Stimulated activated naive B cell treated with anti-CD40 and anti-IgM and Interleukin-4, amounts not matched to agents 10 μg/mL and 1 μg/mL and 100 μg/mL, for 72 hours (primary cell): ENCODE results near the gene SPC24.
"Not testable (repeated sequence)": the region's sequence is repeated elsewhere in the genome, so short reads cannot be mapped to it uniquely, and the experiment has no call there.

Source experiments
- ATAC-seq, 2 donors: fragments of 150-1000 bp; cut with Tn5 transposase; replicated peaks; 2 replicates each; pipeline ENCODE4 v1.10.0; 2021; ENCODE audit warnings: moderate library complexity in 1 of 2
- DNase-seq: peaks from one replicate; pipeline ENCODE4 v3.0.0; 2021
- H3K27ac Mint-ChIP-seq: one replicate; pipeline ENCODE4 v1.8.0; 2022; ENCODE audit warnings: mild to moderate bottlenecking, mixed read lengths
- H3K27me3 Mint-ChIP-seq, 2 donors: one replicate each; pipeline ENCODE4 v1.8.0; 2022; ENCODE audit warnings: mixed read lengths in 2 of 2
- H3K36me3 Mint-ChIP-seq, 2 donors: one replicate each; pipeline ENCODE4 v1.8.0; 2022; ENCODE audit warnings: mixed read lengths in 2 of 2, mild to moderate bottlenecking in 1 of 2
- H3K4me1 Mint-ChIP-seq, 2 donors: one replicate each; pipeline ENCODE4 v1.8.0; 2022; ENCODE audit warnings: mixed read lengths in 2 of 2, mild to moderate bottlenecking in 1 of 2
- H3K4me3 Mint-ChIP-seq, 2 donors: one replicate each; pipeline ENCODE4 v1.8.0; 2022; ENCODE audit warnings: mild to moderate bottlenecking in 2 of 2, mixed read lengths in 2 of 2, moderate library complexity in 1 of 2
- H3K9me3 Mint-ChIP-seq, 2 donors: one replicate each; pipeline ENCODE4 v1.8.0; 2022; ENCODE audit warnings: mixed read lengths in 2 of 2, mild to moderate bottlenecking in 1 of 2

SPC24 gene

GRCh38 chr19:11113140-11113708, 42.4 kb downstream of the SPC24 start:
- no peaks in the 10 kb centered on the region for H3K9me3 Mint-ChIP-seq
- H3K27me3 Mint-ChIP-seq, result peaks cover 7 to 10% of the 10 kb centered on the region in 2 donors
- peaks cover 76 to 77% of the 10 kb centered on the region in 2 donors for H3K36me3 Mint-ChIP-seq
- ATAC-seq, result no peak
- no peak overlapping the region for H3K27ac Mint-ChIP-seq
- no peak for DNase-seq
- peaks cover 2 to 8% of the 10 kb centered on the region in 2 donors for H3K4me1 Mint-ChIP-seq
- no peak overlapping the region for H3K4me3 Mint-ChIP-seq

DNA sequence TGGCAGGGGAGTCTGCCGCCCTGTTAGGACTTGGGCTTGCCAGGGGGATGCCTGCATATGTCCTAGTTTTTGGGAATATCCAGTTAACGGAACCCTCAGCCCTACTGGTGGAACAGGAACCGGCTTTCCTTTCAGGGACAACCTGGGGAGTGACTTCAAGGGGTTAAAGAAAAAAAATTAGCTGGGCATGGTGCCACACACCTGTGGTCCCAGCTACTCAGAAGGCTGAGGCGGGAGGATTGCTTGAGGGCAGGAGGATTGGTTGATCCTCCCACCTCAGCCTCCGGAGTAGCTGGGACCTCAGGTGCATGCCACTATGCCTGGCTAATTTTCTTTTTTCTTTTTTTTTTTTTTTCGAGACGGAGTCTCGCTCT, 43.8 kb downstream of the SPC24 start:
- ATAC-seq, result no peak
- peaks cover 69 to 72% of the 10 kb centered on the region in 2 donors for H3K36me3 Mint-ChIP-seq
- no peak overlapping the region for H3K27ac Mint-ChIP-seq
- peaks cover 2 to 8% of the 10 kb centered on the region in 2 donors for H3K4me1 Mint-ChIP-seq
- DNase-seq, result no peak
- H3K9me3 Mint-ChIP-seq, result no peaks in the 10 kb centered on the region
- no peak overlapping the region for H3K4me3 Mint-ChIP-seq
- H3K27me3 Mint-ChIP-seq, result peaks cover 7 to 10% of the 10 kb centered on the region in 2 donors

DNA sequence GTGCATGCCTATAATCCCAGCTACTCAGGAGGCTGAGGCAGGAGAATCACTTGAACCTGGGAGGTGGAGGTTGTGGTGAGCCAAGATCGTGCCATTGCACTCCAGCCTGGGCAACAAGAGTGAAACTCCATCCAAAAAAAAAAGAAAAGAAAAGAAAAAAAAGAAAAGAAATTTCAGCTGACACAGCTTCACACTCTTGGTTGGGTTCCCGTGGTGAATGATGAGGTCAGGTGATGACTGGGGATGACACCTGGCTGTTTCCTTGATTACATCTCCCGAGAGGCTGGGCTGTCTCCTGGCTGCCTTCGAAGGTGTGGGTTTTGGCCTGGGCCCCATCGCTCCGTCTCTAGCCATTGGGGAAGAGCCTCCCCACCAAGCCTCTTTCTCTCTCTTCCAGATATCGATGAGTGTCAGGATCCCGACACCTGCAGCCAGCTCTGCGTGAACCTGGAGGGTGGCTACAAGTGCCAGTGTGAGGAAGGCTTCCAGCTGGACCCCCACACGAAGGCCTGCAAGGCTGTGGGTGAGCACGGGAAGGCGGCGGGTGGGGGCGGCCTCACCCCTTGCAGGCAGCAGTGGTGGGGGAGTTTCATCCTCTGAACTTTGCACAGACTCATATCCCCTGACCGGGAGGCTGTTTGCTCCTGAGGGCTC, 44.3 kb downstream of the SPC24 start:
- Mint-ChIP-seq H3K4me3 (no peak overlapping the region), H3K27me3 (peaks cover 7 to 10% of the 10 kb centered on the region in 2 donors), H3K27ac (no peak overlapping the region), H3K36me3 (peaks cover 69 to 71% of the 10 kb centered on the region in 2 donors), H3K9me3 (no peaks in the 10 kb centered on the region), H3K4me1 (peaks cover 2 to 8% of the 10 kb centered on the region in 2 donors)
- ATAC-seq (no peak), DNase-seq (no peak)

GRCh38 chr19:11108746-11109145, 46.8 kb downstream of the SPC24 start:
- H3K36me3 Mint-ChIP-seq, result peaks cover 72 to 73% of the 10 kb centered on the region in 2 donors

GRCh38 chr19:11106477-11106876, 49.1 kb downstream of the SPC24 start:
- H3K9me3 Mint-ChIP-seq, result no peaks in the 10 kb centered on the region
- H3K27ac Mint-ChIP-seq, result no peak overlapping the region
- no peaks in the 10 kb centered on the region for H3K4me1 Mint-ChIP-seq
- H3K27me3 Mint-ChIP-seq, result peaks cover 0 to 4% of the 10 kb centered on the region in 2 donors
- DNase-seq, result no peak
- H3K36me3 Mint-ChIP-seq, result peaks cover 80 to 82% of the 10 kb centered on the region in 2 donors
- ATAC-seq, result no peak
- H3K4me3 Mint-ChIP-seq, result no peak overlapping the region

More at GRCh38 chr19:11108746-11109145, 46.8 kb downstream of the SPC24 start:
- H3K4me3 Mint-ChIP-seq, result no peak overlapping the region
- DNase-seq (no peak), ATAC-seq (no peak)
- no peak overlapping the region for H3K27ac Mint-ChIP-seq
- peaks cover 2 to 8% of the 10 kb centered on the region in 2 donors for H3K4me1 Mint-ChIP-seq
- H3K9me3 Mint-ChIP-seq, result no peaks in the 10 kb centered on the region
- peaks cover 7 to 10% of the 10 kb centered on the region in 2 donors for H3K27me3 Mint-ChIP-seq

DNA sequence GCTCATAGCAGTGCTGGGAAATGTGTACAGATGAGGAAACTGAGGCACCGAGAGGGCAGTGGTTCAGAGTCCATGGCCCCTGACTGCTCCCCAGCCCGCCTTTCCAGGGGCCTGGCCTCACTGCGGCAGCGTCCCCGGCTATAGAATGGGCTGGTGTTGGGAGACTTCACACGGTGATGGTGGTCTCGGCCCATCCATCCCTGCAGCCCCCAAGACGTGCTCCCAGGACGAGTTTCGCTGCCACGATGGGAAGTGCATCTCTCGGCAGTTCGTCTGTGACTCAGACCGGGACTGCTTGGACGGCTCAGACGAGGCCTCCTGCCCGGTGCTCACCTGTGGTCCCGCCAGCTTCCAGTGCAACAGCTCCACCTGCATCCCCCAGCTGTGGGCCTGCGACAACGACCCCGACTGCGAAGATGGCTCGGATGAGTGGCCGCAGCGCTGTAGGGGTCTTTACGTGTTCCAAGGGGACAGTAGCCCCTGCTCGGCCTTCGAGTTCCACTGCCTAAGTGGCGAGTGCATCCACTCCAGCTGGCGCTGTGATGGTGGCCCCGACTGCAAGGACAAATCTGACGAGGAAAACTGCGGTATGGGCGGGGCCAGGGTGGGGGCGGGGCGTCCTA, 50.5 kb downstream of the SPC24 start:
- H3K4me1 Mint-ChIP-seq, result no peaks in the 10 kb centered on the region
- no peak overlapping the region for H3K4me3 Mint-ChIP-seq
- DNase-seq (no peak), ATAC-seq (no peak)
- H3K36me3 Mint-ChIP-seq, result peaks cover 77 to 78% of the 10 kb centered on the region in 2 donors
- no peaks in the 10 kb centered on the region for H3K9me3 Mint-ChIP-seq
- no peak overlapping the region for H3K27ac Mint-ChIP-seq
- H3K27me3 Mint-ChIP-seq, result peaks cover 2 to 5% of the 10 kb centered on the region in 2 donors

DNA sequence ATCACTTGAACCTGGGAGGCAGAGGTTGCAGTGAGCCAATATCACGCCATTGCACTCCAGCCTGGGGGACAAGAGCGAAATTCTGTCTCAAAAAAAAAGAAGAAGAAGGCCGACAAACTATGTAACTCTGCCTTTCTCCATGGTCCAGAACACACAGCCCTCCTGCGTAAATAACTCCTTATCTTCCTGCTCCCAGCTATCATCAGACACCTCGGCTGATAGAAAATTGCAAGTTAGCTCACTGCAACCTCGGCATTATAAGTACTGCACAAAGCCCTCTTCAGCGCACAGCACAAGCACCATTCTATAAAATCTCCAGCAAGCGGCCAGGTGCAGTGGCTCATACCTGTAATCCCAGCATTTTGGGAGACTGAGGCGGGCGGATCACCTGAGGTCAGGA, 51.9 kb downstream of the SPC24 start:
- not testable (repeated sequence) for H3K27me3 Mint-ChIP-seq, H3K9me3 Mint-ChIP-seq, DNase-seq, H3K4me3 Mint-ChIP-seq, H3K27ac Mint-ChIP-seq, H3K4me1 Mint-ChIP-seq, ATAC-seq
- peaks cover 80 to 82% of the 10 kb centered on the region in 2 donors for H3K36me3 Mint-ChIP-seq

DNA sequence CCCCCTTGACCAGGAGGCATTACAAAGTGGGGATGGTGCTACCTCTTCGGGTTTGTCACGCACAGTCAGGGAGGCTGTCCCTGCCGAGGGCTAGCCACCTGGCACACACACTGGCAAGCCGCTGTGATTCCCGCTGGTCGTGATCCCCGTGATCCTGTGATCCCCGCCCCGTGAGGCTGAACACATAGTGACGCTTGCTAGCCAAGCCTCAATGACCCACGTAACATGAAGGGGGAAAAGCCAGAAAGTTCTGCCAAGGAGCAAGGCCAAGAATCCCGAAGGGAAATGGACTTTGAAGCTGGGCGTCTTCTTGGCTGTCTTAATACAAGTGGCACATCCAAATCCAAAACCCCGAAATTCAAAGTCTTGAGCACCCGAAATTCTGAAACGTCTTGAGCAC, 52.6 kb downstream of the SPC24 start:
- Mint-ChIP-seq H3K9me3 (no peaks in the 10 kb centered on the region), H3K36me3 (peaks cover 74 to 76% of the 10 kb centered on the region in 2 donors), H3K4me3 (no peak overlapping the region), H3K4me1 (no peaks in the 10 kb centered on the region), H3K27me3 (peaks cover 4 to 6% of the 10 kb centered on the region in 2 donors), H3K27ac (no peak overlapping the region)
- no peak for DNase-seq
- no peak for ATAC-seq

- peaks cover 73 to 78% of the 10 kb centered on the region in 2 donors for H3K36me3 Mint-ChIP-seq
- ATAC-seq (no peak), DNase-seq (no peak)
- peaks cover 4 to 6% of the 10 kb centered on the region in 2 donors for H3K27me3 Mint-ChIP-seq
- peaks cover 6 to 7% of the 10 kb centered on the region in 2 donors for H3K4me1 Mint-ChIP-seq
- H3K27ac Mint-ChIP-seq, result no peak overlapping the region
- peaks cover 0 to 3% of the 10 kb centered on the region in 2 donors for H3K9me3 Mint-ChIP-seq
- no peak overlapping the region for H3K4me3 Mint-ChIP-seq
These were observed 54.5 kb downstream of the SPC24 start for GRCh38 chr19:11101057-11101456.

DNA sequence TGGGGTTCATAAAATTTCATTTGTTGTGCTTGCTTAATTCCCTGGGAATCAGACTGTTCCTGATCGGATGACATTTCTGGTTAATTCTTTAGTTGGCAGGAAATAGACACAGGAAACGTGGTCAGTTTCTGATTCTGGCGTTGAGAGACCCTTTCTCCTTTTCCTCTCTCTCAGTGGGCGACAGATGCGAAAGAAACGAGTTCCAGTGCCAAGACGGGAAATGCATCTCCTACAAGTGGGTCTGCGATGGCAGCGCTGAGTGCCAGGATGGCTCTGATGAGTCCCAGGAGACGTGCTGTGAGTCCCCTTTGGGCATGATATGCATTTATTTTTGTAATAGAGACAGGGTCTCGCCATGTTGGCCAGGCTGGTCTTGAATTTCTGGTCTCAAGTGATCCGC, 55.5 kb downstream of the SPC24 start:
- H3K4me1 Mint-ChIP-seq, result peaks cover 12 to 18% of the 10 kb centered on the region in 2 donors
- DNase-seq, result no peak
- no peak overlapping the region for H3K27ac Mint-ChIP-seq
- H3K36me3 Mint-ChIP-seq, result peaks cover 69 to 77% of the 10 kb centered on the region in 2 donors
- H3K4me3 Mint-ChIP-seq, result no peak overlapping the region
- peaks cover 0 to 3% of the 10 kb centered on the region in 2 donors for H3K9me3 Mint-ChIP-seq
- ATAC-seq, result no peak
- H3K27me3 Mint-ChIP-seq, result peaks cover 4 to 6% of the 10 kb centered on the region in 2 donors

DNA sequence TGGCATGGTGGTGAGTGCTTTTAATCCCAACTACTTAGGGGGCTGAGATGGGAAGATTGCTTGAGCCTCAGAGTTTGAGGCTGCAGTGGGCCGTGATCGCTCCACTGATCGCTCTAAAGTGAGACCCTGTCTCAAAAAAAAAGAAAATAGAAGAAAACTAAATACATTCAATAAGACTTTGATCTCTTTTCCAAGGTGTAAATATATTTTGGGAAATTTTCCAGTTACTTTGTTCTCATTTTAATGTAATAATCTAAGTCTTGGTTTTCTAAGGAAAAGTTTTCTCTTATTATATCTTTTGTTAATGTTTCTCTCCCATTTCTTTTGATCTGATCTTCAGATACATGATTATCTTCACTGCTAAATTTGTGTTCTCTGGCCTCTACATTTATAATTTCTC, 56.7 kb downstream of the SPC24 start:
- H3K36me3 Mint-ChIP-seq, result peaks cover 67 to 75% of the 10 kb centered on the region in 2 donors
- H3K27me3 Mint-ChIP-seq, result peaks cover 4 to 6% of the 10 kb centered on the region in 2 donors
- no peak for DNase-seq
- no peak for ATAC-seq
- no peak overlapping the region for H3K27ac Mint-ChIP-seq
- no peak overlapping the region for H3K4me3 Mint-ChIP-seq
- H3K9me3 Mint-ChIP-seq, result peaks cover 0 to 3% of the 10 kb centered on the region in 2 donors
- peaks cover 19 to 26% of the 10 kb centered on the region in 2 donors for H3K4me1 Mint-ChIP-seq

GRCh38 chr19:11098327-11098726, 57.3 kb downstream of the SPC24 start:
- peaks cover 4 to 6% of the 10 kb centered on the region in 2 donors for H3K27me3 Mint-ChIP-seq
- ATAC-seq, result no peak
- H3K4me1 Mint-ChIP-seq, result peaks cover 19 to 29% of the 10 kb centered on the region in 2 donors
- no peak for DNase-seq
- peaks cover 64 to 70% of the 10 kb centered on the region in 2 donors for H3K36me3 Mint-ChIP-seq
- H3K9me3 Mint-ChIP-seq, result peaks cover 0 to 3% of the 10 kb centered on the region in 2 donors
- H3K27ac Mint-ChIP-seq, result no peak overlapping the region
- H3K4me3 Mint-ChIP-seq, result no peak overlapping the region

DNA sequence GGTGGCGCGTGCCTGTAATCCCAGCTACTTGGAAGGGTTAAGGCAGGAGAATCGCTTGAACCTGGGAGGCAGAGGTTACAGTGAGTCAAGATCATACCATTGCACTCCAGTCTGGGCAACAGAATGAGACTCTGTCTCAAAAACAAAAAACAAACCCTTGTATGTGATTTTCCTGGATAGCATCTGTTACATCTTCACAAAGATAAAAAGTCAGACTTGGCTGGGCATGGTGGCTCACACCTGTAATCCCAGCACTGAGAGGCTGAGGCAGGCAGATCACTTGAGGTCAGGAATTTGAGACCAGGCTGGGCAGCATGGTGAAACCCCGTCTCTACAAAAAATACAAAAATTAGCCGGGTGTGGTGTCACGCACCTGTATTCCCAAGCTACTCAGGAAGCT, 58.2 kb downstream of the SPC24 start:
- H3K27me3 Mint-ChIP-seq, DNase-seq, H3K4me3 Mint-ChIP-seq, H3K9me3 Mint-ChIP-seq, ATAC-seq: not testable (repeated sequence)
- peaks cover 25 to 39% of the 10 kb centered on the region in 2 donors for H3K4me1 Mint-ChIP-seq
- peaks cover 63 to 67% of the 10 kb centered on the region in 2 donors for H3K36me3 Mint-ChIP-seq
- peak overlapping the region; percentile 31 for H3K27ac Mint-ChIP-seq

GRCh38 chr19:11096210-11096841, 59.3 kb downstream of the SPC24 start:
- Mint-ChIP-seq H3K4me1 (peaks cover 25 to 47% of the 10 kb centered on the region in 2 donors), H3K27ac (peak overlapping the region; percentile 65), H3K27me3 (peaks cover 4 to 6% of the 10 kb centered on the region in 2 donors), H3K4me3 (peak overlapping the region; percentile 70 to 75), H3K9me3 (peaks cover 0 to 3% of the 10 kb centered on the region in 2 donors), H3K36me3 (peaks cover 55 to 63% of the 10 kb centered on the region in 2 donors)
- ATAC-seq, result peak; percentile 38 to 46
- DNase-seq, result no peak
